ENCODE measurements around the gene MYO1D.

DNA sequence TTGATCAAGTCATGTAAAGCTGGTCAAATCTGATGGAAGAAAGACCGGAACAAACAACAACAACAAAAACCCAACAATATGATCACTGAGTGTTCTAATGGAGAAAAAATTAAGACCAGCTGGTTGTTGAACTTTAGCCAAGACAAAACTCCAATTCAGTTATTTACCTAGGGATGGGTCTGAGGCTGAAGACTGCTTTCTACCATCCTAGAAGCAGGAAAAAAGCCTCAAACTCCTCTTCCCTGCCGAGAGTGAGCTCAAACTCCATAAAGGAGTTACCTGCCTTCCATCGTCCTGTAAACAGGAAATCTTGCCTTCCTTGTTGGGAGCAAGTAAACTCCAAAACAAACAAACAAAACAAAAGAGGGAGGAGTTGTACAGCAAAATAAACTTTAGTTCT is 28.0 kb upstream of the MYO1D start:
- TF ChIP-seq, protein P1, sequence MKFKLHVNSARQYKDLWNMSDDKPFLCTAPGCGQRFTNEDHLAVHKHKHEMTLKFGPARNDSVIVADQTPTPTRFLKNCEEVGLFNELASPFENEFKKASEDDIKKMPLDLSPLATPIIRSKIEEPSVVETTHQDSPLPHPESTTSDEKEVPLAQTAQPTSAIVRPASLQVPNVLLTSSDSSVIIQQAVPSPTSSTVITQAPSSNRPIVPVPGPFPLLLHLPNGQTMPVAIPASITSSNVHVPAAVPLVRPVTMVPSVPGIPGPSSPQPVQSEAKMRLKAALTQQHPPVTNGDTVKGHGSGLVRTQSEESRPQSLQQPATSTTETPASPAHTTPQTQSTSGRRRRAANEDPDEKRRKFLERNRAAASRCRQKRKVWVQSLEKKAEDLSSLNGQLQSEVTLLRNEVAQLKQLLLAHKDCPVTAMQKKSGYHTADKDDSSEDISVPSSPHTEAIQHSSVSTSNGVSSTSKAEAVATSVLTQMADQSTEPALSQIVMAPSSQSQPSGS (CRISPR knock-in tag; IDR thresholded peaks at IDR 0.05; ENCODE audit: borderline replicate concordance, low read depth), result no peak
- no peak for TF ChIP-seq TEAD4 (CRISPR knock-in tag; IDR thresholded peaks at IDR 0.05)
- no peak for TF ChIP-seq CREB1 (CRISPR knock-in tag; IDR thresholded peaks at IDR 0.05)
- no peak for TF ChIP-seq CTCF (IDR thresholded peaks at IDR 0.05)
- TF ChIP-seq IRF2 (CRISPR knock-in tag; IDR thresholded peaks at IDR 0.05; ENCODE audit: borderline replicate concordance, low read depth), result no peak
- TF ChIP-seq, protein P2, sequence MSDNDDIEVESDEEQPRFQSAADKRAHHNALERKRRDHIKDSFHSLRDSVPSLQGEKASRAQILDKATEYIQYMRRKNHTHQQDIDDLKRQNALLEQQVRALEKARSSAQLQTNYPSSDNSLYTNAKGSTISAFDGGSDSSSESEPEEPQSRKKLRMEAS (CRISPR knock-in tag; IDR thresholded peaks at IDR 0.05), result no peak
- no peak for TF ChIP-seq ZNF416 (CRISPR knock-in tag; IDR thresholded peaks at IDR 0.05)
- no peak for TF ChIP-seq SP1 (CRISPR knock-in tag; conservative IDR thresholded peaks at IDR 0.05)
